NCI-H187 treated with DMSO at 0.1 percent for 48 hours (cell line): ENCODE measurements around the gene ACSS2.

ENCODE experiments used
- DNase-seq: peaks from one replicate; lab custom pipeline; 2025; lab: John Stamatoyannopoulos, UW

Gene ACSS2

DNA sequence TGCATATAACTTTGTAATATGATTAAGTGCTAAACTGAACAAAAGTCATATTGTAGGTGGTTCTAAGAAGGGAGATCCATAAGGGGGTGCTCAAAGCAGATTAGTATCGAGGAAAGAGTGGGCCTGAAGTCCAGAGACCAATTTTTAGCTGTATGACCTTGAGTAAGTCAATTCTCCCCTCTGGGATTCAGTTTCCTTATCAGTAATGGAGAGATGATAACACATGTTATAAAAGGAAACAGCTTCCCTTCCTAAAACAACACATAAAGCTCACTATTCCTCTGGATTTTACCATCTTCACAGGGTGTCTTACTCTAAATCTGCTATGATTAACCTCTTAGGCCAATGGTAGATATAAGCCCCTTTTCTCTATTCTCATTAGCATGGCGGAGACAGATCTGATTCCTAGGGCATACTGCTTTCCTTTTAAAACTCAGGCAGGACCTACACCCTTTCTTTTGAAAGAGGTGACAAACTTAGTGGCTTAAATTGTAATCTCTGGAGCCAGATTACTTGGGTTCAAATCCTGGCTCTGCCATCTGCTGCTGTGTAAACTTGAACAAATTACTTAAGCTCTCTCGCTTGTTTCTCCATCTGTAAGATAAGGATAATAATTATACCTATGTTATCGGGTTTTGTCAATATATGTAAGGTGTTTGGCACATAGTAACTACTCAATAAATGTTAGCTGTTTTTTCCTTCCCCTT, 39.5 kb downstream of the ACSS2 start:
- DNase-seq = no peak

DNA sequence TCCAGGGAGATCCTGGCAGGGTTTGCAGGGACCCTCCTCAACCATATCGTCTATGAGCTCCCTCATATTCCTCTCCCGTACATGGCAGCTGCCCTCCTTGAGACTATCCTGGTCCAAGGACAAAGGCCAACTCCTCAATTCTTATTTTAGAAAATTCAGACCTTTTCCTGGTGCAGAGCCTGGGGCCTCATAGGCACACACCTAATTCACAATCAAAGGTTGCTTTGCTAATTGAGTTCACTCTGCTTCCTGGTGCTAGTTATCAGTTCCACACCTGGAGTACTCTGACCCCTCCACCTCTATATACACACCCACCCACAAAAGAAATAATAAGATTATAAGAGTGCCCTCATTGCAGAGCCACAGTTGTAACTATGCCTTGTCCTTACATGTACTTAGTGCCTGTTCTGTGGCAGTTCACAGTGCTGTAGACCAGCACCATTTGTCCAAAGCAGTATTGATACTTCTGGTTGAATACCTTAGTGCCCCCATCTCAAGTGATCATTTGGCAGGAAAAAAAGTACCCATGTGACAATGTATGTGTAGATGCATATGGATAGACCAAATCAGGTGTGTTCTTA, 40.5 kb downstream of the ACSS2 start:
- DNase-seq = no peak

DNA sequence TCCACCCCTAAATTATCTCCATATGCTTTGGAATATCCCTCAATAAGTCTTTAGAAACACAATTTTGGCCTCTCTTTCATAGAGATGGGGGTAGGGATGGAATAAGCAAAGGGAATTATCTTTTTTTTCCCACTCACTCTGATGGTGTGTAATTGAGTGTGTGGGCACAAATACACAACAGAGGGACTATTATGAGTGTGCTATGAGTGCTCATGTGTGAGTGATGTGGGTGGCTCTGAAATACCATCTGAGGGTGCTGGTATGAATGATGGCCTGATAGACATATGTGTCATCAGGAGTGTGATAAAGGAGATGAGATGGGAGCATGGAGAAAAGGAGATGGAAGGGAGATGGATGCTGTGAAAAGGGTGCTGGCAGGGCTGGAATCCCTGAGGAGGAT, 43.6 kb downstream of the ACSS2 start:
- DNase-seq = no peak

DNA sequence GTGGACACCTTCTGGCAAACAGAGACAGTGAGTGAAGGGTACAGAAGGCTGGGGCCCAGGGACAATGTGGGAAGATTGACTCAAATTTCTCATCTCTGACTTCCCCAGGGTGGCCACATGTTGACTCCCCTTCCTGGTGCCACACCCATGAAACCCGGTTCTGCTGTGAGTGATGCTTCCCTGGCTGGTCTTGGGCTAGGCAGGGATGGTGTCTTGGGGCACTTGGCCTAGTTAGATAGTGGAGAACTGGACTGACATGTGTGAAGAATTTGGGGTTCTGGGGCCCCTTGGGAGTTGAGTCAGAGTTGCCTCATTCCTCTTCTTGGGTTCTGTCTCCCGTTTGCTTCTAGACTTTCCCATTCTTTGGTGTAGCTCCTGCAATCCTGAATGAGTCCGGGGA, 45.0 kb downstream of the ACSS2 start:
- DNase-seq = no peak

DNA sequence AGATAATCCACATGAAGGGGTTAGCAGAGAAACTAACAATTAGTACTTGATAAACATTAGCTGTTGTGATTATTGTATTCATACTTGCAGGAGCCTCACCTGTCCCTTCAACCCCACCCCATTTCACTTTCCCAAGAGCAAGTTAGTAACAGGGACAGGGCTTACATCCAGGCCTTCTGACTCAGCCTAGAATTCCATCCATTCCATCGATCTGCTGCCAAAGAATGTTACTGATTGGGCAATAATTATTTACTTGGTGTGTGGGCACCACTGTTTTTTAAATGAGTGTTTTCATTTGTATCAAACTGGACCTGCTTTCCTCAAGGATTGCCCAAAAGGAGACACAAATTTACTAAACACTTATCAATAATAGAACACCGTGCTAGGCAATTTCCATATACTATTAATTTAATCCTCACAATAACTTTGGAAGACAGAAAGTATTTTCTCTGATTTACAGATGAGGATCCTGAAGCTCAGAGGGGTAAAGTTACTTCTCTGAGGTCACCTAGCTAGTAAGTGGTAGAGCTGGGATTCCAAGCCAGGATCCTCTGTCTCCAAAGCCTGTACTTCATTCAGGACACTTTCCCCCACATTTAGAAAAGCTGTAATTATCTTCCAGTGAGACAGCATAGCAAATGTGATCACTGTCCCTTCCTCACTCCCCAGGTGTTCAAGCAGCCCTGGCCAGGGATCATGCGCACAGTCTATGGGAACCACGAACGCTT, 46.4 kb downstream of the ACSS2 start:
- no peak for DNase-seq

DNA sequence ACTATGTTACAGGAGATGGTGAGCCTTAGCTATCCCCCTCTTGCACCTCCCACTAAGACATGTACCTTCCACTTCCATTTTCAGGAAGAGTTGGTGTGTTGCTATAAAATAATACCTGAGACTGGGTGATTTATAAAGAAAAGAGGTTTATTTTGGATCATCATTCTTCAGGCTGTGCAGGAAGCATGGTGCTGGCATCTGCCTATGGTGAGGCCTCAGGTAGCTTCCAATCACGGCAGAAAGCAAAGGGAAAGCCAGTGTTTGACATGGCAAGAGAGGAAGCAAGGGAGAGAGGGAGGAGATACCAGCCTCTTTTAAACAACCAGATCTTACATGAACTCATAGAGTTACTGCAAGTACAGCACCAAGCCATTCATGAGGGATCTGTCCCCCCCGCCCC, 47.0 kb downstream of the ACSS2 start:
- DNase-seq = no peak

DNA sequence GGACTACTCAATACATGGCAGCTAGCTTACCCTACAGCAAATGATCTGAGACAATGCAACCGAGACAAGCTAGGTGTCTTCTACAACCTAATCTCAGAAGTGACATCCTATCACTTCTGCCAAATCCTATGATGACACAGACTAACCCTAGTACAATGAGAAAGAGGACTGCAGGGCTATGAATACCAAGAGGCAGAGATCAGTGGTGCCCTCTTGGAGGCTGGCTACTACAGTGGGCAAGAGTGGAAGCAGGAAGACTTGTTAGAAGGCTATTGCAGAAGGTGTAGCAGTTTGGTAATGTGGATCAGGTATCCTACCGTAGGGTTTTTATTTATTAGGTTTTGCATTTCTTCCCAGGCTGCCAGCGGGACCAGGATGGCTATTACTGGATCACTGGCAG, 48.9 kb downstream of the ACSS2 start:
- no peak for DNase-seq

DNA sequence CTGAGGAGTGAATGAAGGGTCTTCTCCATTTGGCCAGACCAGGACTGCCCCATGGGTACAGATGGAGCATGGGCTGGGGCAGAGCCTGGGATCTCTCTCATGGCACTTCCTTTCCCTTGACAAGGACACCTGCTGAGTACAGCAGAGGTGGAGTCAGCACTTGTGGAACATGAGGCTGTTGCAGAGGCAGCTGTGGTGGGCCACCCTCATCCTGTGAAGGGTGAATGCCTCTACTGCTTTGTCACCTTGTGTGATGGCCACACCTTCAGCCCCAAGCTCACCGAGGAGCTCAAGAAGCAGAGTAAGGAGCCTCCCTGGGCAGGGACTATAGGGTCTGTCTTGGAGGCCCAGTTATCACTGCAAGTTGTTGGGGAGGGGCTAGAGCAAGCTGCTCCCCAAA, 49.6 kb downstream of the ACSS2 start:
- DNase-seq = no peak

DNA sequence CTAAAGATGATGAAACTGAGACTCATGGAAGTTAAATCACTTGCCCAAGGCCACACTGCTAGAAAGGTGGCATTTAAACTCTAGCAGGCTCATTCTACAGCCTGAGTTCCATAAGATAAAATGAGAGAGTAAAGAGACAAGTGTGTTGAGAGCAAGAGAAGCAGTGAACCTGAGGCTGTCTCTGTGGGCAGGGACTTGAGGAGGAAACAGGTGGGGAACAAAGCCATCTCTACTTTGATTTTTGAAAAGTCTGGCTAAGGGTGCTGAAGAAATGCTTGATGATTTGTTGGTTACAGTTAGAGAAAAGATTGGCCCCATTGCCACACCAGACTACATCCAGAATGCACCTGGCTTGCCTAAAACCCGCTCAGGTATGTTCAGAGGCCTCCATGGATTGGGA, 50.2 kb downstream of the ACSS2 start:
- no peak for DNase-seq

DNA sequence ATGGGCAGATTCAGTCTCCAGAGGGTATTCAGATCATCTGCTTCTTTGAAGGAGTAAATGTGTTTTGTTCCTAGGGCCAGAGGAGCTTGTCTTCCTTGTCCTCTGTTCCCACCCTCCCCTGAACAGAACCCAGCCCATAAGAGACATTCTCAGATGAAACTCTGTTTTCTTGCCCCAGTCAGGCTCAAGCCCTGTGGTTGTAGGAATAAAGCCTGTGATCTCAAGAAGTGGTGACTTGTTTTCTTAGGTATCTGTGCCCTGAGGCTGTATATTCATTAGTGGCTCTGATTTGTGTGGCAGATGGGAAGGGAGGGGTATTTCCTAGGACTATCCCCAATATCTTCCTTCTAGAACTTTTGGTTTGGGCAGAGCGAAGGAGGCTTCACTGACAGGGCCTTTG, 51.3 kb downstream of the ACSS2 start:
- no peak for DNase-seq

DNA sequence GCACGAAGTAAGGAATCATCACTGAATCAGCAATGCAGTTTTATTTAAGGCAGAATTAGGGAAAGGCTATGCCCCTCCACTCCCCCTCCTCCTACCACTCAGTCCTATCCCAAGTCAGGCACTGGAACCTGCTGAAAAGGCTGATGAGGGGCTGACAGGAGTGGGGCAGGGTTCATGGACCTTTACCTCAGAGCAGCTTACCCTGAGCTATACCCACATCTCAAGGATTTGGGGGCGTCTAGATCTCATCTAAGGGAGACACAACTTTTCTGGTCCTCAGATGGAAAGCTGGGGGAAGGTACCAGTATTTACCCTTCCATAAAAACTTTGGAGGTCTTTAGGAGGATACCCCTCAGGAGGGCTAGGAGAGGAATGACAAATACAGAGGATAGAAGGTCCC, 52.0 kb downstream of the ACSS2 start:
- no peak for DNase-seq

DNA sequence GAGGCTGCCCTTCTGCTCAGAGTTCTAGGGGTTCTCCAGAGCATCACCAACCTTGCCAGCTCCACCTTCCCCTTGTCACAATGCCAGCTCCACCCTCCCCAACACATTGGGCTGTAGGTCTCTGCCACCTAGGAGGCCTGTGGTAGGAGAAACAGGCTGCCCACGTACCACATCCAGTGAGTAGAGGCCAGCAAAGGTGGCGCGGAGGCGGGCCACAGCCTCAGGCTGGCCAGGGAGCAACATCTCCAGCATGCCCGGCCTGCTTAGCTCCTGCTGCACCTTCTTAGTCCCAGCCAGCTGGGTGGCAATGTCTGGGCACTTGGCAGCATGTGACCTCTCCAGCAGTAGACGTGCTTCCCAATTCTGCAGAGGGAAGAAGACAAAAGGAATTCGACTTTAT, 55.4 kb downstream of the ACSS2 start:
- DNase-seq = no peak

DNA sequence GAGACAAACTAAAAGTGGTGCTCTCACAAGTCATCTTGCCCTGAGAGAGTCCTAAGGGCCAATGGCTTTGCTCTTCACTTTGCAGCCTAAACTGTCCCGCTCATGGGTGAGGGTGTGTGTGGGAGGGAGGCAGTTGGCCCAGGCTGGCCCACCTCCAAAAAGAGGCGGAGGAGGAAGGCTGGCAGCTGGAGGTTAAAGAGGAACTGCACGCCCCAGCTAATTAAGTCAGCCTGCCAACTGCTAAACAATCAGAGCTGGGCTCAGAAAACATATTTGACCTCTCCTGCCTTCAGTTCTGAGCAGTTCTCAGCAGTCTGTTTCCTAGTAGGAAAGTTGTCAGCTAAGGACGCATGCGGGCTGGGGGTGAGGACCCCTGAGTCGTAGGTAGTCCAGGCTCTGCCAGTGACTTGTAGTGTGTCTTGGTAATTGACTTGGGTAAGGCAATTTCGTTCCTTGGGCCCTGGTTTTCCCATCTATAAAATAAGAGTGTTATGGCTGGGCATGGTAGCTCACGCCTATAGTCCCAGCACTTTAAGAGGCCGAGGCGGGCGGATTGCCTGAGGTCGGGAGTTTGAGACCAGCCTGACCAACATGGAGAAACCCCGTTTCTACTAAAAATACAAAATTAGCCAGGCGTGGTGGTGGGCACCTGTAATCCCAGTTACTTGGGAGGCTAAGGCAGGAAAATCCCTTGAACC, 62.2 kb downstream of the ACSS2 start:
- DNase-seq = no peak

DNA sequence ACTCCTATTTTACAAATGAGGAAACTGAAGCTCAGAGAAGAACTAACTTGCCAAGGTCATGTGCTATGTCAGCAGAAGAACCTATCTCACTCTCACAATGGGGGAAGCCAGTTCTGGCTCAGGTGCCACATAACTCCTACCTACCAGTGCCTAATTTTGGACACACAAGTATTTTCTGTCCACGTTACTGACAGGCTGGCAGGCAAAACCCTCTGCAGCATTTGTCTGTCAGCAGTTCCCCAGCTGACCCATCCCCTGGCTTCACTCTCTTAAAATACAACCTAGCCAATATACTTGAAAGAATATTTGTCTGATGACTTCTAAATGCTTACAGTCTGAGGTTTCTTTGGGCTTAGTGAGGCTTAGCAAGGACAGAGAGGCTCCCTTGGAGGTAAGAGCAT, 63.7 kb downstream of the ACSS2 start:
- no peak for DNase-seq

DNA sequence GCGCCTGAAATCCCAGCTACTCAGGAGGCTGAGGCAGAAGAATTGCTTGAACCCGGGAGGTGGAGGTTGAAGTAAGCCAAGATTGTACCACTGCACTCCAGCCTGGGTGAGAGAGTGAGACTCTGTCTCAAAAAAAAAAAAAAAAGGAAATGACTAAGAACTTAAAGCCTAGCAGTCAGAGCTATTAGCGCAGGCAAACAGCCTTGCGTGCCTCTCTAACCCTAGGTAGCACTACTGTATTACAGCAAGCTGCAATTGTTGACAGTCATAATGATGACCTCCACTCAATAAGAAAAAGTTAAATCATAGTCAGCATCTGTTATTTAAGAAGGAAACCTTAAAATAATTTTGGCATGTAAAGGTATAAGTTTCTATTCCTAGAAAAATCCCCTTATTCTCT, 64.8 kb downstream of the ACSS2 start:
- no peak for DNase-seq

DNA sequence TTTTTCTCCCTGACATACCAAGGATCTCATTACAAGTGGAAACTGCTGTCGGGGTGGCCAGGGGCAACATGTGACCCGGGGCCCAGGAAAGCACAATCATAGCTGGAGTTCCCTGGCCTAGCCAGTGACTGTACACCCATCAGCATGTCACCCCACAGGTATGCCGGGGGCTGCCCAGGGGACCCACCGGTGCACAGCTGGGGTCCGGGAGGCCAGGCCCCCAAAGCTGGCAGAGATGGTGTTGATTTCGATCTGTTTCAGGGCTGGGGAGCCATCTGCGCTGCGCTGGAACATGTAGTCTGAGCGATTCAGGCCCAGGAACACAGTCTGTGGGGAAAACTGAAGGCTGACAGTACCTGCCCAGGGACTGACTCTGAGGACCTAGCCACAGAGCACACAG, 65.9 kb downstream of the ACSS2 start:
- DNase-seq = no peak

DNA sequence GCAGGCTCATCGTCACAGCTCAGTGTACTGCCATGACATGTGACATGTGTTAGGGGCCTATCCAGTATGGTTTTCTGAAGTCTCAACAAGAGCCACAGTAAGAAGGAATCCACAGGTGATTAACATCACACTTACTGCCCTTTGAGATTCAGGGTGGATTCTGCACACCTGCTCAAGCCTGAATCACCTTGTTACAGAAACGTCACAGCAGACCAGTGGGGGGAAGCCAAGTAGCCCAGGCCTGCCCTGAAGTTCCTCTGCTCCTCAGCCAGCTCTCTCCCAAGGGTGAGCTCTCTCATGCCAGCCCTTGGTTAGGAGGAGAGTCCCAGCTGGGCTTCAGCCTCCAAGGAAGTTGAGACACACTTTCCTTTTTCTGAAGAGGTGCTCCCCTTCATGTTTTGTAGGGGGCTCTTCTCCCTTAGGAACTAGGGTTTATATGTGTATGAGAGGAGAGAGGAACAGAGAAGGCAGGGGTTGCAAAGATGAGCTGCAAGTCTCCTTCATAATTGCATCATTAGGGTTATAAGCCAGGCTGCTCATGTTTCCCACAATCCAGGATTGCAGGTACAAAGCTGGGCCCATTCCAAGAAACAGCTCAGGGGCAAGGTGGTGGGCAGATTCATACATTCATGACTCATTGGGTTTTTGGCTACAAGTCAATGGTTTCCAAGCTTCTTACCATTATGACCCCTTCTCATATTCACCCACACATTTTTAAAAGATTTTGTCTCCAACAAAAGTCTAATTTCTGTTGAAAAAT, 67.6 kb downstream of the ACSS2 start:
- DNase-seq = no peak

DNA sequence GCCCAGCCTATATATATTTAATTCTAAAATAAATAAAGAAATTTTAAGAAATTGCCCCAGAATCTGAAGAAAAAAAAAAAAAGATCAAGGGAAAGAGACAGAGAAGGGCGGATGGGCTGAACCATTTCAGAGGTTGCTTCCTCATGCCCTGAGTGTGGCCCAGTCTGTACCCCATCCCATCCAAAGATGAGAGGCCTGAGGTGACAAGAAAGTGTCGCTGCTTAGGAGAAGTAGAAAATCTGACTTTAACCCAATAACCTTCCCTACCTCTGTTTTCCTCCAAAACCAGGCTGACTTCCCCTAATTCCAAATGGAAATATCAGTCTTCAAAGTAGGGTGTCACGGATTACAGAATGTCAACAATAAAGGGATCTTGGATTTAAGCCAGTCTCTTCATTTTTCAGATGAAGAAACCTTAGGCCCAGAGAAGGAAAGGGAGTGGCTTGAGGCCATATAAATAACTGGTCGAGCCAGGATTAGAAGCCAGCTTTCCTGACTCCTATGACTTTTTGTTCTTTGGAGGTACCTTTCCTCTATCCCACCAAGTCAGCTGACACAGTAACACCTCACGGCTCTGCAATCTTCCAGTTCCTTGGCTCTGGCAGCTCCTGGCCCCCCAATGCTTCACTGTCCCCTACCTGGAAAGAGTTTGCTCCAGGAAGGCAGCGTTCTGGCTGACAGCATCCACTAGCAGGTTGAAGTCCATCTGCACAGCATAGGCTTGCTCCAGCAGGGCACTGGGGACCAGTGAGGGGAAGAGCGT, 69.1 kb downstream of the ACSS2 start:
- DNase-seq = no peak

DNA sequence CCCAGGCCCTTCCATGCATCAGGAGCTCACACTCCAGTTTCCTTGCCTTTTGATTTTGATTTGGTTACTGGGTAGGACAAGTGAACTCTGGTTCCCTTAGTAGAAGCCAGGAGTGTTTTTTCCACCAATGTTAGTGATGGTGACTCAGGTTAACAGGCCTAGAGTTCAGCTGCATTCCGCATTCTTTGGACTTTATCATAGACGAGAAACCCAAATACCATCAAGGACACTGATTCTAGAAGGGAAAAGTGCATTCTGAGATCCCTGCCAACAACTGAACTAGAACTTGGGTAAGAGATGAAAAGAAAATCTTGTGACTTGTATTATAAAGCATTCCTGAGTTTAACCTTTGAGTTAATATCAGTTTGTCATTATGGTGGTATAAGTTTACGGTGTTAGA, 70.2 kb downstream of the ACSS2 start:
- no peak for DNase-seq

DNA sequence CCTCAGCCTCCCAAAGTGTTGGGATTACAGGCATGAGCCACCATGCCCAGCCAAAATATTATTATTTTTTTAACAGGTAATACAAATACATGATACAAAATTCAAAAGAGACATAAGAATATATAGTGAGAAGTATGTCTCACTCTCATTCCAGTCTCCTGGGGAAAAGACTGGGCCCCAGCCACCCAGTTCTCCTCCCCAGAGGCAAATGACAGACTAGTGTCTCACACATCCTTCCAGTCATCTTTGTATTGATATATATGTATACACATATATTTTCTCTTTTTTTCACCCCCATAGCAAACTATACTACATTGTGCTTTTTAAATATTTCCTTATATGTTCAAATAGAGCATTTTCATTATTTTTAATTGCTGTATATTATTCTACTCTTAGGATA, 70.9 kb downstream of the ACSS2 start:
- DNase-seq = no peak

DNA sequence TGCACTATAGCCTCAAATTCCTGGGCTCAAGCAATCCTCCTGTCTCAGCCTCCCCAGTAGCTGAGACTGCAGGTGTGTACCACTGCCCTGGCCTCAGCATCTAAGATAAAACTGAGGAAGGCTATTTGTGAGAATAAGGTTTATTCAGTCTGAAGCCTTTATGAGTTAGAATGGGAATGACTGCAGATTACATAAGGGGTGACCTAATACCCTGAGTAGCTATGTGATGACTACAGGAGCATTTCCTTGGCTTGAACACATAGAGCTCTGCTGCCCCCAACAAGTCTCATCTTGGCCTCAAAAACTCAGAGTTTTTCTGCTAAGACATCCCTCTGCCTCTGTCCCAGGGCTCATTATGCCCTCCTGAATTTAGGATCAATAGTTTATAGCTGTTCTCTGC, 71.6 kb downstream of the ACSS2 start:
- no peak for DNase-seq

DNA sequence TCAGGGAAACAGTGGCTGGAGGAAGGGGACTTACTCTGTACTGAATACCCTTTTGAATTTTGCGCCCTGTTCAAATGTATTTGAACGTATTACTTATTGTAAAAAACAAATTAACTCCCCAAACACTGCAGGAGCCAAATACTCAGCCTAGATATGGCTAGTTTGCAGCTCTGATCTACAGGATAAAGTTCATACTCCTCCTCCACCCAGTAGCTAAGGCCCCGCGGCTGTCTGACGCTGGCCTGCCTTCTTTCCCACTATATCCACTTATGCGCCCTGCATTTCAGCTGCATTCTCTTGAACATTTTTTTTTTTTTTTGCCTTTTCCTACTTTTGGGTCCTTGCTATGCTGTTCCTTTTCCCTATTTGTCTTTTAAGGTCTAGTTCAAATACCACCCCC, 72.7 kb downstream of the ACSS2 start:
- no peak for DNase-seq
